IMR-90 (cell line): Measurements from ENCODE around the gene CARD16. TPM values are rescaled to one million over a fixed set of nuclear protein-coding genes. Genes with fewer than 3 reads are reported as not detected.
"Not testable (repeated sequence)": the region's sequence is repeated elsewhere in the genome, so short reads cannot be mapped to it uniquely, and the experiment has no call there.

Experiments
- ATAC-seq: fragments of 200-7000 bp; cut with Tn5 transposase; 2 replicates; pipeline ENCODE4 v1.9.1; 2020; ENCODE audit warnings: low read depth, mild to moderate bottlenecking, moderate library complexity
- BruUV-seq: library from RNA; stranded (reverse); fragments of 400-500 nt; replicated peaks from 2 replicates; lab custom pipeline; 2021; lab: Mats Ljungman, UMichigan
- CTCF ChIA-PET: fragments of 300-600 bp; formaldehyde crosslinking; extraction: SDS; loops from one replicate; lab custom pipeline; 2021; ENCODE audit warnings: antibody characterized with exemption; lab: Yijun Ruan, JAX
- POLR2A ChIA-PET: fragments of 300-600 bp; sonication (Branson Sonifier 250); formaldehyde crosslinking; loops from one replicate; lab custom pipeline; 2022; ENCODE audit warnings: antibody characterized with exemption; ENCODE audit not compliant: unreplicated experiment; lab: Charles Lee
- DNase-seq: peaks from one replicate; pipeline ENCODE4 v3.0.0; 2013
- H2AFZ ChIP-seq: replicated peaks from 2 replicates; pipeline ENCODE3; 2013; ENCODE audit warnings: low read length, mild to moderate bottlenecking; ENCODE audit not compliant: poor library complexity
- H2AK5ac ChIP-seq: 2 replicates; pipeline ENCODE4 v1.6.1; 2013; ENCODE audit warnings: low read depth, low read length, inconsistent platforms
- H2AK9ac ChIP-seq: replicated peaks from 2 replicates; pipeline ENCODE3; 2013; ENCODE audit warnings: mild to moderate bottlenecking, low read depth, low read length, moderate library complexity; ENCODE audit not compliant: poor library complexity
- H2BK120ac ChIP-seq: 2 replicates; pipeline ENCODE4 v1.6.1; 2013; ENCODE audit warnings: low read depth, low read length, inconsistent platforms
- H2BK15ac ChIP-seq: 3 replicates; pipeline ENCODE4 v1.6.1; 2013; ENCODE audit warnings: low read depth, low read length, inconsistent platforms
- H2BK20ac ChIP-seq: 2 replicates; pipeline ENCODE4 v1.6.1; 2013; ENCODE audit warnings: low read depth, mild to moderate bottlenecking, inconsistent platforms, low read length, moderate library complexity
- H2BK5ac ChIP-seq: 2 replicates; pipeline ENCODE4 v1.6.1; 2013; ENCODE audit warnings: mild to moderate bottlenecking, low read depth, low read length, inconsistent platforms; ENCODE audit not compliant: poor library complexity, severe bottlenecking
- H3K14ac ChIP-seq: replicated peaks from 2 replicates; pipeline ENCODE4 v1.6.1; 2013; ENCODE audit warnings: low read depth, low read length, inconsistent platforms
- H3K18ac ChIP-seq: 2 replicates; pipeline ENCODE4 v1.6.1; 2013; ENCODE audit warnings: low read depth, low read length, control low read depth
- H3K23ac ChIP-seq: 2 replicates; pipeline ENCODE4 v1.6.1; 2013; ENCODE audit warnings: low read depth, low read length, inconsistent platforms
- H3K27ac ChIP-seq: 2 replicates; pipeline ENCODE4 v1.5.1; 2013; ENCODE audit warnings: mild to moderate bottlenecking, control low read depth, low read length; ENCODE audit not compliant: insufficient read depth
- H3K27me3 ChIP-seq: 2 replicates; pipeline ENCODE4 v1.6.1; 2013; ENCODE audit warnings: low read length; ENCODE audit not compliant: control insufficient read depth, insufficient read depth
- H3K36me3 ChIP-seq: 2 replicates; pipeline ENCODE4 v1.6.1; 2013; ENCODE audit warnings: low read length, mixed read lengths; ENCODE audit not compliant: control insufficient read depth, insufficient read depth
- H3K4ac ChIP-seq: 2 replicates; pipeline ENCODE4 v1.6.1; 2013; ENCODE audit warnings: low read depth, low read length, inconsistent platforms
- H3K4me1 ChIP-seq: 2 replicates; pipeline ENCODE4 v1.6.1; 2013; ENCODE audit warnings: low read length, mixed read lengths; ENCODE audit not compliant: control insufficient read depth, insufficient read depth
- H3K4me2 ChIP-seq: 2 replicates; pipeline ENCODE4 v1.6.1; 2013; ENCODE audit warnings: low read depth, mild to moderate bottlenecking, control low read depth, low read length, moderate library complexity
- H3K4me3 ChIP-seq: 2 replicates; pipeline ENCODE4 v1.5.1; 2013; ENCODE audit warnings: low read depth, mild to moderate bottlenecking, control low read depth, low read length, moderate library complexity; ENCODE audit not compliant: insufficient read depth
- H3K56ac ChIP-seq: 2 replicates; pipeline ENCODE4 v1.6.1; 2013; ENCODE audit warnings: low read length, inconsistent platforms; ENCODE audit not compliant: insufficient read depth; ENCODE audit errors: extremely low read depth
- H3K79me1 ChIP-seq, 2 experiments: 2 replicates each; pipeline ENCODE4 v1.6.1; 2013; ENCODE audit warnings: low read length in 2 of 2, inconsistent platforms in 1 of 2, low read depth in 1 of 2
- H3K9ac ChIP-seq: 2 replicates; pipeline ENCODE4 v1.6.1; 2013; ENCODE audit warnings: low read depth, low read length, control low read depth
- H3K9me1 ChIP-seq: 2 replicates; pipeline ENCODE4 v1.6.1; 2013; ENCODE audit warnings: low read length, inconsistent platforms; ENCODE audit not compliant: insufficient read depth
- H3K9me3 ChIP-seq: 2 replicates; pipeline ENCODE4 v1.6.1; 2013; ENCODE audit warnings: low read length; ENCODE audit not compliant: control insufficient read depth, insufficient read depth
- H4K20me1 ChIP-seq: 2 replicates; pipeline ENCODE4 v1.6.1; 2013; ENCODE audit warnings: low read length, inconsistent platforms; ENCODE audit not compliant: insufficient read depth
- H4K5ac ChIP-seq: 2 replicates; pipeline ENCODE4 v1.6.1; 2013; ENCODE audit warnings: mild to moderate bottlenecking, low read depth, low read length, control low read depth
- H4K8ac ChIP-seq, 2 experiments: 2 replicates each; pipeline ENCODE4 v1.6.1; 2013; ENCODE audit warnings: low read depth in 2 of 2, low read length in 2 of 2, control low read depth in 1 of 2, inconsistent platforms in 1 of 2
- H4K91ac ChIP-seq: 2 replicates; pipeline ENCODE4 v1.6.1; 2013; ENCODE audit warnings: low read depth, low read length, inconsistent platforms; ENCODE audit not compliant: insufficient read depth
- WGBS, 2 experiments: methylation state at CpG; one replicate each; pipeline versions ENCODE4 v1.1.5 to v1.1.7; 2013; ENCODE audit warnings: missing lambda C conversion rate in 2 of 2; ENCODE audit not compliant: insufficient read length in 1 of 2; ENCODE audit errors: extremely low coverage in 2 of 2; 5-methylcytosine and 5-hydroxymethylcytosine counted together
- dilution Hi-C: fragments of 300-500 bp; cut with HindIII; formaldehyde crosslinking; loops from one replicate; pipeline ENCODE4 v1.14.3; 2018; ENCODE audit warnings: low sequenced_read_pairs; ENCODE audit not compliant: unreplicated experiment
- in situ Hi-C: fragments of 300-500 bp; cut with MboI; formaldehyde crosslinking; loops from 3 replicates; pipeline ENCODE4 v1.14.3; 2019; ENCODE audit warnings: low sequenced_read_pairs, inconsistent platforms, mixed read lengths
- intact Hi-C: fragments of 100-400 bp; cut with micrococcal nuclease; formaldehyde crosslinking; loops from 2 replicates; pipeline ENCODE4 v1.10.0; 2022
- polyA plus RNA-seq, 3 experiments: library from polyadenylated mRNA; depleted of rRNA; stranded (reverse); fragments of >200 nt; gene quantifications; 2 replicates each; pipeline ENCODE4 v1.2.3, GENCODE V29; 2012; ENCODE audit warnings: low replicate concordance in 1 of 3
- total RNA-seq: library from RNA; depleted of rRNA; stranded (reverse); fragments of >200 nt; gene quantifications from 2 replicates; pipeline ENCODE4 v1.2.3, GENCODE V29; 2012

Gene CARD16
- total and polyA plus RNA-seq, 2 of the 4 experiments (the other 2 are of a cell fraction) = 7.9 to 29.2 TPM

DNA sequence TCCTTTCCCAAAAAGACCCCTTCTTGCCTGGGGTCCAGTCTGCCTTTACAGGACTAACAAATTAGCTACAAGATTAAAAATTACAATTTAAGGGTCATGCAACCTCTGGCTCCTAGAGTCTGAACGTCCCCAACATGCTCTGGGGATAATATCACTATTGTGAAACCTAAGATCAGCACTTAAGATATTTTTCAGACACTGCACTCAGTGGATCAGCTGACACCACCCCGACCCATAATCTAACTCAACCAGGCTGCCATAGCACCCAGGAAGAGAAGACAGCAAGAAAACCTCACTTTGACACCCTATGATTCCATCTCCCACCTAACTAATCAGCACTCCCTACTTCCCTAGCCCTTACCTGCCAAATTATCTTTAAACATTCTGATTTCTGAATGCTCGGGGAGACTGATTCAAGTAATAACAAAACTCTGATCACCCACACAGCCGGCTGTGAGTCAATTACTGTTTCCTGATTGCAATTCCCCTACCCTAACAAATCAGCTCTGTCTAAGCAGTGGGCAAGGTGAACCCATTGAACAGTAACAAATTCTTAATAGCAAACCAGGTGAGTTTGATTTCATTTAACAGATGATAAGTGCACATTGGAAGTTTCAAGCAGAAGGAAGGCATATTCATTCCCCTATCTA, 32.1 kb upstream of the CARD16 start:
- H3K27ac ChIP-seq, intact Hi-C loops: not testable (repeated sequence)

More for the DNA sequence above, 32.1 kb upstream of the CARD16 start:
- DNase-seq, H4K8ac ChIP-seq, H3K23ac ChIP-seq, H3K36me3 ChIP-seq, ATAC-seq, H3K27me3 ChIP-seq, H2AFZ ChIP-seq, H3K4ac ChIP-seq, H3K9me3 ChIP-seq, dilution Hi-C loops, H3K14ac ChIP-seq, H4K91ac ChIP-seq, H3K4me1 ChIP-seq, H3K4me2 ChIP-seq, in situ Hi-C loops, H2BK5ac ChIP-seq, H4K5ac ChIP-seq, POLR2A ChIA-PET, H3K9ac ChIP-seq, H3K4me3 ChIP-seq, H3K9me1 ChIP-seq, H3K56ac ChIP-seq, H2BK20ac ChIP-seq, H2AK9ac ChIP-seq, H3K18ac ChIP-seq, H4K20me1 ChIP-seq, CTCF ChIA-PET, H2BK120ac ChIP-seq, BruUV-seq, H2AK5ac ChIP-seq, H3K79me1 ChIP-seq, H2BK15ac ChIP-seq: not testable (repeated sequence)
- no CpG with 5 or more reads among the region's 4 CpGs for WGBS, 2 experiments
